Activated B cell treated with CpG ODN at 0.5 μM for 24 hours (primary cell): ENCODE data around the gene KIAA1328. TPM values are rescaled to one million over a fixed set of nuclear protein-coding genes. Genes with fewer than 3 reads are reported as not detected.

Source experiments
- ATAC-seq: fragments of 200-7000 bp; cut with Tn5 transposase; one replicate; pipeline ENCODE4 v1.10.0; 2021; ENCODE audit warnings: low read depth, mild to moderate bottlenecking, moderate library complexity
- CTCF ChIA-PET: fragments of 350-600 bp; sonication (Branson Sonifier 250); formaldehyde crosslinking; loops from one replicate; lab custom pipeline; 2021; ENCODE audit warnings: antibody characterized with exemption; lab: Charles Lee
- POLR2A ChIA-PET: fragments of 350-600 bp; sonication (Branson Sonifier 250); formaldehyde crosslinking; loops from one replicate; lab custom pipeline; 2021; ENCODE audit warnings: antibody characterized with exemption; lab: Charles Lee
- DNase-seq: peaks from one replicate; pipeline ENCODE4 v3.0.0; 2022
- H3K27ac Mint-ChIP-seq: one replicate; pipeline ENCODE4 v1.8.0; 2020; ENCODE audit warnings: mixed read lengths
- H3K27me3 Mint-ChIP-seq: one replicate; pipeline ENCODE4 v1.8.0; 2021; ENCODE audit warnings: mixed read lengths
- H3K36me3 Mint-ChIP-seq: one replicate; pipeline ENCODE4 v1.8.0; 2021; ENCODE audit warnings: low read depth, mixed read lengths
- H3K4me1 Mint-ChIP-seq: one replicate; pipeline ENCODE4 v1.8.0; 2021; ENCODE audit warnings: mixed read lengths
- H3K4me3 Mint-ChIP-seq: one replicate; pipeline ENCODE4 v1.8.0; 2020; ENCODE audit warnings: mild to moderate bottlenecking, mixed read lengths
- H3K9me3 Mint-ChIP-seq: one replicate; pipeline ENCODE4 v1.8.0; 2020; ENCODE audit warnings: mixed read lengths
- CTCF ChIP-seq: fragments of 200-600 bp; IDR thresholded peaks from one replicate; pipeline ENCODE4 v1.8.0; 2022; ENCODE audit warnings: antibody characterized with exemption, mild to moderate bottlenecking
- intact Hi-C: fragments of 100-400 bp; cut with micrococcal nuclease; formaldehyde crosslinking; loops from one replicate; pipeline ENCODE4 v1.15.1; 2024
- total RNA-seq: library from RNA; stranded (reverse); gene quantifications from 2 replicates; pipeline ENCODE4 v1.2.3, GENCODE V29; 2022

Gene KIAA1328
- total RNA-seq, 1 donor from 2014 or later, result 12.9 TPM

- Mint-ChIP-seq H3K4me1 (peaks cover 6% of the 10 kb centered on the region), H3K36me3 (no peaks in the 10 kb centered on the region), H3K4me3 (no peak overlapping the region), H3K27me3 (peaks cover 56% of the 10 kb centered on the region), H3K9me3 (no peaks in the 10 kb centered on the region), H3K27ac (no peak overlapping the region)
- ATAC-seq (no peak), DNase-seq (no peak)
- intact Hi-C loops, result no loop called here
- CTCF ChIA-PET, result no interaction called here
- POLR2A ChIA-PET, result no interaction called here
- no peak for TF ChIP-seq CTCF
Observed at GRCh38 chr18:37248281-37248680, 419.4 kb downstream of the KIAA1328 start.

GRCh38 chr18:37249171-37249886 is 420.4 kb downstream of the KIAA1328 start:
- DNase-seq (no peak), ATAC-seq (no peak)
- Mint-ChIP-seq H3K9me3 (no peaks in the 10 kb centered on the region), H3K36me3 (no peaks in the 10 kb centered on the region), H3K27me3 (peaks cover 52% of the 10 kb centered on the region), H3K4me3 (no peak overlapping the region), H3K4me1 (peaks cover 4% of the 10 kb centered on the region), H3K27ac (no peak overlapping the region)
- POLR2A ChIA-PET, result no interaction called here
- intact Hi-C loops, result no loop called here
- no peak for TF ChIP-seq CTCF
- CTCF ChIA-PET, result no interaction called here

GRCh38 chr18:37249895-37250618 is 421.1 kb downstream of the KIAA1328 start:
- H3K4me1 Mint-ChIP-seq, result peaks cover 10% of the 10 kb centered on the region
- no peaks in the 10 kb centered on the region for H3K36me3 Mint-ChIP-seq
- DNase-seq (no peak), ATAC-seq (no peak)
- ChIA-PET CTCF (no interaction called here), POLR2A (no interaction called here)
- H3K27me3 Mint-ChIP-seq, result peaks cover 55% of the 10 kb centered on the region
- intact Hi-C loops, result no loop called here
- H3K9me3 Mint-ChIP-seq, result no peaks in the 10 kb centered on the region
- no peak overlapping the region for H3K27ac Mint-ChIP-seq
- no peak for TF ChIP-seq CTCF
- no peak overlapping the region for H3K4me3 Mint-ChIP-seq

- Mint-ChIP-seq H3K27ac (no peak overlapping the region), H3K4me1 (peaks cover 13% of the 10 kb centered on the region), H3K4me3 (no peak overlapping the region), H3K27me3 (peaks cover 58% of the 10 kb centered on the region), H3K9me3 (no peaks in the 10 kb centered on the region), H3K36me3 (no peaks in the 10 kb centered on the region)
- ChIA-PET POLR2A (no interaction called here), CTCF (no interaction called here)
- ATAC-seq (no peak), DNase-seq (no peak)
- no peak for TF ChIP-seq CTCF
- intact Hi-C loops, result no loop called here
Observed at GRCh38 chr18:37251679-37252078, 422.8 kb downstream of the KIAA1328 start.

GRCh38 chr18:37252342-37252741 is 423.4 kb downstream of the KIAA1328 start:
- no peak for ATAC-seq
- no peak for TF ChIP-seq CTCF
- no peaks in the 10 kb centered on the region for H3K36me3 Mint-ChIP-seq
- no peak overlapping the region for H3K4me3 Mint-ChIP-seq
- peaks cover 56% of the 10 kb centered on the region for H3K27me3 Mint-ChIP-seq
- ChIA-PET CTCF (no interaction called here), POLR2A (no interaction called here)
- intact Hi-C loops, result no loop called here
- H3K4me1 Mint-ChIP-seq, result peaks cover 13% of the 10 kb centered on the region
- H3K9me3 Mint-ChIP-seq, result no peaks in the 10 kb centered on the region
- H3K27ac Mint-ChIP-seq, result no peak overlapping the region
- no peak for DNase-seq
